Measurements from ENCODE around the gene AGK.

- TF ChIP-seq EZH2 (IDR thresholded peaks at IDR 0.05; ENCODE audit: insufficient read depth, poor library complexity, severe bottlenecking) (no peak), EZH2phosphoT487 (IDR thresholded peaks at IDR 0.05; ENCODE audit: insufficient read depth, low read depth) (no peak)
Measured at GRCh38 chr7:141673346-141673745, 122.1 kb downstream of the AGK start.
